PC-3 (cell line): ENCODE measurements around the gene DDI2. TPM values are rescaled to one million over a fixed set of nuclear protein-coding genes. Genes with fewer than 3 reads are reported as not detected.

Experiments
- ATAC-seq: fragments of 200-7000 bp; cut with Tn5 transposase; 2 replicates; pipeline ENCODE4 v1.9.1; 2020; ENCODE audit warnings: mild to moderate bottlenecking, moderate library complexity
- BruUV-seq: library from RNA; stranded (reverse); fragments of 400-500 nt; replicated peaks from 2 replicates; lab custom pipeline; 2021; lab: Mats Ljungman, UMichigan
- CTCF ChIA-PET: fragments of 300-600 bp; sonication (Branson Sonifier 250); formaldehyde crosslinking; loops from one replicate; lab custom pipeline; 2022; ENCODE audit warnings: antibody characterized with exemption; lab: Charles Lee
- POLR2A ChIA-PET: fragments of 300-600 bp; sonication (Branson Sonifier 250); formaldehyde crosslinking; loops from one replicate; lab custom pipeline; 2022; ENCODE audit warnings: antibody characterized with exemption; ENCODE audit not compliant: unreplicated experiment; lab: Charles Lee
- DNase-seq: peaks from one replicate; pipeline ENCODE4 v3.0.0-alpha.2; 2015
- H2AFZ ChIP-seq: fragments of 300-600 bp; sonication (generic); 2 replicates; pipeline ENCODE4 v1.6.0; 2016; ENCODE audit warnings: antibody characterized with exemption, low read length
- H3F3A ChIP-seq: fragments of 300-600 bp; sonication (generic); one replicate; pipeline ENCODE4 v1.6.0; 2017; ENCODE audit warnings: antibody characterized with exemption, low read length, control low read depth, mild to moderate bottlenecking; ENCODE audit not compliant: unreplicated experiment
- H3K27ac ChIP-seq: fragments of 300-600 bp; sonication (generic); 2 replicates; pipeline ENCODE4 v1.5.1; 2016; ENCODE audit warnings: mild to moderate bottlenecking, low read length
- H3K27me3 ChIP-seq: fragments of 300-600 bp; sonication (generic); 2 replicates; pipeline ENCODE4 v1.6.1; 2016; ENCODE audit warnings: low read length, mixed read lengths
- H3K36me3 ChIP-seq: fragments of 300-600 bp; sonication (generic); 2 replicates; pipeline ENCODE4 v1.6.1; 2016; ENCODE audit warnings: low read depth, mixed run types, low read length, mixed read lengths
- H3K4me1 ChIP-seq: fragments of 300-600 bp; sonication (generic); 2 replicates; pipeline ENCODE4 v1.5.1; 2016; ENCODE audit warnings: low read length; ENCODE audit not compliant: insufficient read depth
- H3K4me2 ChIP-seq: fragments of 300-600 bp; sonication (generic); 2 replicates; pipeline ENCODE4 v1.6.0; 2016; ENCODE audit warnings: low read length
- H3K4me3 ChIP-seq: fragments of 300-600 bp; sonication (generic); 2 replicates; pipeline ENCODE4 v1.5.1; 2016; ENCODE audit warnings: mild to moderate bottlenecking, low read length, mixed read lengths
- H3K79me2 ChIP-seq: fragments of 300-600 bp; sonication (generic); 2 replicates; pipeline ENCODE4 v1.6.1; 2017; ENCODE audit warnings: low read length, mixed read lengths
- H3K9ac ChIP-seq: fragments of 300-600 bp; sonication (generic); 2 replicates; pipeline ENCODE4 v1.6.0; 2016; ENCODE audit warnings: mild to moderate bottlenecking, low read length
- H3K9me2 ChIP-seq: fragments of 300-600 bp; sonication (generic); replicated peaks from 2 replicates; pipeline ENCODE4 v1.6.1; 2016; ENCODE audit warnings: mixed run types, low read length, mixed read lengths
- H3K9me3 ChIP-seq: fragments of 300-600 bp; sonication (generic); 2 replicates; pipeline ENCODE4 v1.6.1; 2016; ENCODE audit warnings: low read length, mixed read lengths
- H4K20me1 ChIP-seq: fragments of 300-600 bp; sonication (generic); 2 replicates; pipeline ENCODE4 v1.6.1; 2016; ENCODE audit warnings: low read length, mixed read lengths
- EZH2 ChIP-seq: fragments of 300-600 bp; sonication (generic); IDR thresholded peaks from one replicate; pipeline ENCODE4 v1.6.1; 2017; ENCODE audit warnings: antibody characterized with exemption, mild to moderate bottlenecking, low read length; ENCODE audit not compliant: unreplicated experiment
- EZH2phosphoT487 ChIP-seq: fragments of 300-600 bp; sonication (generic); IDR thresholded peaks from 2 replicates; pipeline ENCODE4 v1.6.1; 2018; ENCODE audit warnings: mild to moderate bottlenecking, antibody characterized with exemption, low read length, borderline replicate concordance
- intact Hi-C: fragments of 100-400 bp; cut with micrococcal nuclease; formaldehyde crosslinking; loops from 2 replicates; pipeline ENCODE4 v1.9.0; 2023
- total RNA-seq: library from RNA; depleted of rRNA; stranded (reverse); fragments of >200 nt; gene quantifications from 2 replicates; pipeline ENCODE4 v1.2.3, GENCODE V29; 2014
- TF ChIP-seq, protein P1 (sequence below): fragments of 300-600 bp; sonication (generic); conservative IDR thresholded peaks from 2 replicates; pipeline ENCODE4 v1.5.1; 2017; ENCODE audit warnings: antibody characterized with exemption, low read depth, mild to moderate bottlenecking, low read length

DDI2 gene
- total RNA-seq, 1 experiment from 2014 or later, result 15.0 TPM

DNA sequence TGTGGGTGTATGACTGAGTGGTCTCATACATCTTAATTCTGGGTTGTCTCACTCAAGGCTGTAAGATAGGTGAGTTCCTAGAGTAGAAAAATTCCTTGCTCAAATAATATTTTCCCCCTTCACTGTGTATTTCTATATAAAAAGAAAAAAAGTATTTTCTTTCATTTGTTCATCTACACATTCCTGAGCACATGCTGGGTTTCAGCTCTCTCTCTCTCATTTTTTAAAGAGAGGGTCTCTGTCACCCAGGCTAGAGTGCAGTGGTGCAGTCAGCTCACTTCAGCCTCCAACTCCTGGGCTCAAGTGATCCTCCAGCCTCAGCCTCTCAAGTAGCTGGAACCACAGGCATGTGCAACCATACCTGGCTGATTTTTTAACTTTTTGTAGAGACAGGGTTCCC lies 22.0 kb downstream of the DDI2 start:
- CTCF ChIA-PET, result no interaction called here

DNA sequence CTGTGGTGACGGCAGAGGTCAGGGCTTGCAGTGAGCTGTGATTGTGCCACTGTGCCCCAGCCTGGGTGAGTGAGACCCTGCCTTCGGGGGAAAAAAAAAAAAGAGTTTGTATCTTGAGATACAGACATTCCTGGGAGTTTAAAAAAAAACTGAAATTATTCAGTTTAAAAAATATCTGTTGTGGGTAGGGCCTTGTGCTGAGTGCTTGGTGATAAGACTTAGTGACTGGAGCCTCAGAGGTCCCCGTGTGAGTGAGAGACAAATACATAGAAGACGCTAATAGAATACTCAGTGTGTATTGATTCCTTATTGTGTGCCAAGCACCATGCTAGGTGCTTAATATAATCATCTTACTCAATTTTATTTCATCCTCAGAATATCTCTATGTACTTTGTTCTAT lies 22.7 kb downstream of the DDI2 start:
- Histone ChIP-seq H3K9me3 (no peaks in the 10 kb centered on the region), H3F3A (no peaks in the 10 kb centered on the region), H3K79me2 (no peaks in the 10 kb centered on the region), H3K4me2 (no peak overlapping the region), H3K4me1 (no peaks in the 10 kb centered on the region), H3K9ac (no peak overlapping the region), H4K20me1 (no peaks in the 10 kb centered on the region), H2AFZ (no peak overlapping the region), H3K36me3 (peaks cover 23% of the 10 kb centered on the region), H3K27me3 (no peaks in the 10 kb centered on the region), H3K4me3 (no peak overlapping the region), H3K9me2 (no peaks in the 10 kb centered on the region), H3K27ac (no peak overlapping the region)
- ATAC-seq (no peak), DNase-seq (no peak)
- intact Hi-C loops, result no loop called here
- ChIA-PET POLR2A (no interaction called here), CTCF (no interaction called here)
- no TSS peak for BruUV-seq
- TF ChIP-seq EZH2phosphoT487 (no peak), EZH2 (no peak)
- TF ChIP-seq, protein P1, sequence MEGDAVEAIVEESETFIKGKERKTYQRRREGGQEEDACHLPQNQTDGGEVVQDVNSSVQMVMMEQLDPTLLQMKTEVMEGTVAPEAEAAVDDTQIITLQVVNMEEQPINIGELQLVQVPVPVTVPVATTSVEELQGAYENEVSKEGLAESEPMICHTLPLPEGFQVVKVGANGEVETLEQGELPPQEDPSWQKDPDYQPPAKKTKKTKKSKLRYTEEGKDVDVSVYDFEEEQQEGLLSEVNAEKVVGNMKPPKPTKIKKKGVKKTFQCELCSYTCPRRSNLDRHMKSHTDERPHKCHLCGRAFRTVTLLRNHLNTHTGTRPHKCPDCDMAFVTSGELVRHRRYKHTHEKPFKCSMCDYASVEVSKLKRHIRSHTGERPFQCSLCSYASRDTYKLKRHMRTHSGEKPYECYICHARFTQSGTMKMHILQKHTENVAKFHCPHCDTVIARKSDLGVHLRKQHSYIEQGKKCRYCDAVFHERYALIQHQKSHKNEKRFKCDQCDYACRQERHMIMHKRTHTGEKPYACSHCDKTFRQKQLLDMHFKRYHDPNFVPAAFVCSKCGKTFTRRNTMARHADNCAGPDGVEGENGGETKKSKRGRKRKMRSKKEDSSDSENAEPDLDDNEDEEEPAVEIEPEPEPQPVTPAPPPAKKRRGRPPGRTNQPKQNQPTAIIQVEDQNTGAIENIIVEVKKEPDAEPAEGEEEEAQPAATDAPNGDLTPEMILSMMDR, result no peak

More for the DNA sequence above, 22.0 kb downstream of the DDI2 start:
- BruUV-seq, result no TSS peak
- Histone ChIP-seq H3K79me2 (no peaks in the 10 kb centered on the region), H3K27me3 (no peaks in the 10 kb centered on the region), H3K9ac (no peak overlapping the region), H4K20me1 (no peaks in the 10 kb centered on the region), H3K4me2 (no peak overlapping the region), H3K4me3 (no peak overlapping the region), H3K27ac (no peak overlapping the region), H2AFZ (no peak overlapping the region), H3K36me3 (peaks cover 28% of the 10 kb centered on the region), H3K9me3 (no peaks in the 10 kb centered on the region), H3K4me1 (no peaks in the 10 kb centered on the region), H3F3A (no peaks in the 10 kb centered on the region), H3K9me2 (no peaks in the 10 kb centered on the region)
- intact Hi-C loops, result no loop called here
- POLR2A ChIA-PET, result no interaction called here
- ATAC-seq, result no peak
- TF ChIP-seq, protein P1, result no peak
- TF ChIP-seq EZH2phosphoT487 (no peak), EZH2 (no peak)
- no peak for DNase-seq

DNA sequence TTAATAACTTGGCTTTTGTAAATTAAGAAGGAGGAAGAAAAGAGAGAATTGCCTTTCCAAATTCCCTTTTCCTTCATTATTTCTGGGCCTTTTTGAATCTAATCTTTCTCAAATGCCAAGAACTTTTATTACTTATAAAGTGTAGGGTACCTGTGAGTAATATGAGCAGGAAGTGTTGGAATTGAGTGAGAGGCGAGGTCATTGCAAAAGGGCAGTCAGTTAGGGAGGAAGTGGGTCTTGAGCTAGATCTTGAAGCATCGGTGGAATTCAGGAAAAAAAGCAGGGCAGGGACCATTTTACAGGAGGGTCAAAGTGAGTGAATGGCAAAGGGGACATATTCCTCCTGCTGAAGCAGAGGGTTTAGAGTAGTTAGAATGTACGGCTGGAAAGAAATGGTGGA lies 23.4 kb downstream of the DDI2 start:
- no peak overlapping the region for H3K27ac ChIP-seq
- no peak overlapping the region for H3K9ac ChIP-seq
- no peaks in the 10 kb centered on the region for H3K4me1 ChIP-seq
- H3K27me3 ChIP-seq, result no peaks in the 10 kb centered on the region
- 0 out of 2 replicates have a peak, but pooled peaks cover 3% of the 10 kb centered on the region for H3K79me2 ChIP-seq
- H3K9me3 ChIP-seq, result no peaks in the 10 kb centered on the region
- no peaks in the 10 kb centered on the region for H3K9me2 ChIP-seq
- no TSS peak for BruUV-seq
- TF ChIP-seq EZH2phosphoT487 (no peak), EZH2 (no peak)
- TF ChIP-seq, protein P1, result no peak
- DNase-seq, result no peak
- ChIA-PET CTCF (no interaction called here), POLR2A (no interaction called here)
- H4K20me1 ChIP-seq, result no peaks in the 10 kb centered on the region
- H3K4me2 ChIP-seq, result no peak overlapping the region
- no peaks in the 10 kb centered on the region for H3F3A ChIP-seq
- peak; percentile 50 for ATAC-seq
- intact Hi-C loops, result no loop called here
- H2AFZ ChIP-seq, result no peak overlapping the region
- no peak overlapping the region for H3K4me3 ChIP-seq
- H3K36me3 ChIP-seq, result peaks cover 23% of the 10 kb centered on the region
